ENCODE results near the gene SPATS2.

Gene SPATS2

GRCh38 chr12:49442915-49443314 lies 75.7 kb downstream of the SPATS2 start:
- no peak overlapping the region for H3K4me3 ChIP-seq (ENCODE audit: low read length)
- no peak for DNase-seq (ENCODE audit: low read depth)
- TF ChIP-seq CTCF (IDR thresholded peaks at IDR 0.05; ENCODE audit: insufficient read depth, low read depth, low read length, missing control alignments), result no peak

- H3K4me3 ChIP-seq (ENCODE audit: low read length), result no peak overlapping the region
- no peak for DNase-seq (ENCODE audit: low read depth)
- no peak for TF ChIP-seq CTCF (IDR thresholded peaks at IDR 0.05; ENCODE audit: insufficient read depth, low read depth, low read length, missing control alignments)
Measured at GRCh38 chr12:49446571-49446970, 79.3 kb downstream of the SPATS2 start.

- H3K4me3 ChIP-seq (ENCODE audit: low read length), result no peak overlapping the region
- TF ChIP-seq CTCF (IDR thresholded peaks at IDR 0.05; ENCODE audit: insufficient read depth, low read depth, low read length, missing control alignments), result no peak
- no peak for DNase-seq (ENCODE audit: low read depth)
Measured at GRCh38 chr12:49448858-49449257, 81.6 kb downstream of the SPATS2 start.

- TF ChIP-seq CTCF (IDR thresholded peaks at IDR 0.05; ENCODE audit: insufficient read depth, low read depth, low read length, missing control alignments), result no peak
- DNase-seq (ENCODE audit: low read depth), result no peak
- H3K4me3 ChIP-seq (ENCODE audit: low read length), result no peak overlapping the region
Measured at GRCh38 chr12:49451468-49452259, 84.4 kb downstream of the SPATS2 start.

GRCh38 chr12:49455501-49455900 lies 88.2 kb downstream of the SPATS2 start:
- TF ChIP-seq CTCF (IDR thresholded peaks at IDR 0.05; ENCODE audit: insufficient read depth, low read depth, low read length, missing control alignments), result no peak
- H3K4me3 ChIP-seq (ENCODE audit: low read length), result no peak overlapping the region
- no peak for DNase-seq (ENCODE audit: low read depth)

GRCh38 chr12:49456131-49456679 lies 88.9 kb downstream of the SPATS2 start:
- no peak for DNase-seq (ENCODE audit: low read depth)
- no peak overlapping the region for H3K4me3 ChIP-seq (ENCODE audit: low read length)
- TF ChIP-seq CTCF (IDR thresholded peaks at IDR 0.05; ENCODE audit: insufficient read depth, low read depth, low read length, missing control alignments), result no peak

- no peak overlapping the region for H3K4me3 ChIP-seq (ENCODE audit: low read length)
Measured at GRCh38 chr12:49458816-49459215, 91.6 kb downstream of the SPATS2 start.

More at GRCh38 chr12:49458816-49459215, 91.6 kb downstream of the SPATS2 start:
- TF ChIP-seq CTCF (IDR thresholded peaks at IDR 0.05; ENCODE audit: insufficient read depth, low read depth, low read length, missing control alignments), result no peak
- DNase-seq (ENCODE audit: low read depth), result no peak
